HG02973 (cell line): Measurements from ENCODE around the gene GBP1.
A peak's percentile ranks its signal among the peaks of the same experiment; 100 is the strongest.
"Not testable (repeated sequence)": the region's sequence is repeated elsewhere in the genome, so short reads cannot be mapped to it uniquely, and the experiment has no call there.

Source experiments
- ATAC-seq: cut with Tn5 transposase; IDR thresholded peaks from one replicate; pipeline ENCODE4 v1.9.1; 2021; ENCODE audit warnings: moderate library complexity; ENCODE audit not compliant: unreplicated experiment

Gene GBP1

GRCh38 chr1:89060091-89060490 lies 4.9 kb downstream of the GBP1 start:
- no peak for ATAC-seq

DNA sequence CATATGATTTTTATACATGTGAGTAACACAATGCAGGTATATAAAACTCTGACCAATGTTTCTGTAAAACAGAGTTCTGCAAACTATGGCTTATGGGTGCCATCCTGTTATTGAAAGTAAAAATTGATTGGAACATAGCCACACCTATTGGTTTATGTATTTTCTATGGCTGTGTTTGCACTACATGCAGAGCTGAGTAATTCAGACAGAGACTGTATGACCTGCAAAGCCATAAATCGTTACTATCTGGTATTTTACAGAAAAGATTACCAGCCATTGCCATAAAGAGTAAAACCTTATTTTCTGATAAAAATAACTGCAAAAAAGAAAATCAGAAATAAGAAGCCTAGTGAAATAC lies 13.1 kb downstream of the GBP1 start:
- ATAC-seq = no peak

GRCh38 chr1:89051300-89051954 lies 13.6 kb downstream of the GBP1 start:
- ATAC-seq = no peak

GRCh38 chr1:89050649-89051033 lies 14.4 kb downstream of the GBP1 start:
- ATAC-seq = no peak

GRCh38 chr1:89049901-89050648 lies 14.9 kb downstream of the GBP1 start:
- ATAC-seq = not testable (repeated sequence)

- ATAC-seq = not testable (repeated sequence)
These were observed 15.8 kb downstream of the GBP1 start for GRCh38 chr1:89049187-89049586.

GRCh38 chr1:89047734-89048133 lies 17.3 kb downstream of the GBP1 start:
- no peak for ATAC-seq

DNA sequence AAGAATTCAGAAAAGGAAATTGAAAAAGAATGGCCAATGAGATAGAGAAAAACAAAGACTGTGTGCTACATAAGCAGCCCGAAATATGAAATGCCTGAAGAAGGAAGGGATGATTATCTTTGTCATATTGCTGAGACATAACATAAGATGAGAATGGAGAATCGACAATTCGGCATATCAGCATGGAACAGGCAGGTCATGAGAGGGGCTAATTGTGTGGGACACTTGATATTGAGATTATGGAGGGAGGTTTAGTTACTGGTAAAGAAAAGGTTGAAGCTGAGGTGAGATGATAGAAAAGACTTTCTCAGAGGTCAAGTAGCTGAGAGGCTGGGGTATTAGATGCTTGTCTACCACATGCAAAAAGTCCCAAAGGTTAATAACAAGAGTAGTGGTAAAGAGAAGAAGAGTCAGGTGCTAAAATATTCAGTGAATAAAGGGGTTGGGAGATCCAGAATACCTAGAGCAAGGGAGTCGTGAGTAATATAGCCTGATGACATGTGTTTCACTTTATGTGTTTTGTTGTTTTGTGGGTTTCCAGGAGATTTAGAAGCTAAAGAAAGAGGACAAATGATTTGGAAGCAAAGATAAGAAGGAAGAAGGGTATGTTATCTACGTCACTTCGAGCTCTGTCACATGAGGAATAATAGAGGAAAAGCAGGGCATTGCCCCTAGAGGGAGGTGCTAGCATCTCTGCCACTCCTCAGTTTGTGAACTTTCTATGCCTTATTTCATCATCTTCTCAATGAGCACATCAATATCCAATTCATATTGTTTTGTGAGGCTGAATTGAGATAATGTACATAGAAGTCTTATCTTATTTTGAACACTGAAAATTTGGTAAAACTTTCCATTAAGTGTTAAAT lies 18.5 kb downstream of the GBP1 start:
- ATAC-seq = peak; percentile 52

DNA sequence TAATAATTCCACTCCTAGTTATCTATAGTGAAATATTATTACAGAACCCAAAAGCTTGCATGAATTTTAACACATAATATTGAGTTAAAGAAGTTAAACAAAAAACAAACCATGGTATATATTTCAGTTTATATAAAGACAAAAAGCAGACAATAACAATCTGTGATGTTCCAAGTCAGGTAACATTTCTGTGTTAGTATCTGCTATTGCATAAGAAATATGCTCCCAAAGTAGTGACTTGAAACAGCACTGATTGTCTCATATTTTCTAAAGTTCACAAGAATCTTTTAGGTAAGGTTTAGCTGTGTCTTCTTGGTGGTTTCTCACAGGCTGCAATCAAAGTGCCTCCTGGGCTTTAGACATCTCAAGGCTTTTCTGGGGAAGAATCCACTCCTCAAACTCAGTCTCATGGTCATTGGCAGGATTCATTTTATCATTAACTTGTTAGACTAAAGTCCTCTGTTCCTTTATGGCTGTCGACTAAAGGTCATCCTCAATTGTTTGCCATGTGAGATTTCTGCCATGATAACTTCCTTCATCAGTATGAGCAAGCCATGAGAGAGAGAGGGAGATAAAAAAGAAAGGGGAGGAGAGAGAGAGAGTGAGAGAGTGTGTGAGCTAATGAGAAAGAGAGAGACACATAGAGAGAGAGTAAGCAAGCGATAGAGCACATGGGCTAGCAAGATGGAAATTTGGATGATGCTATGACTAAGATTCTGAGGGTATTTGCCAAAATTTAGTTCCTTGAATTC lies 19.9 kb downstream of the GBP1 start:
- ATAC-seq = no peak

GRCh38 chr1:89043940-89044339 lies 21.1 kb downstream of the GBP1 start:
- ATAC-seq = no peak

- no peak for ATAC-seq
These were observed 22.5 kb downstream of the GBP1 start for GRCh38 chr1:89042491-89042890.

- no peak for ATAC-seq
These were observed 23.3 kb downstream of the GBP1 start for GRCh38 chr1:89041721-89042120.

DNA sequence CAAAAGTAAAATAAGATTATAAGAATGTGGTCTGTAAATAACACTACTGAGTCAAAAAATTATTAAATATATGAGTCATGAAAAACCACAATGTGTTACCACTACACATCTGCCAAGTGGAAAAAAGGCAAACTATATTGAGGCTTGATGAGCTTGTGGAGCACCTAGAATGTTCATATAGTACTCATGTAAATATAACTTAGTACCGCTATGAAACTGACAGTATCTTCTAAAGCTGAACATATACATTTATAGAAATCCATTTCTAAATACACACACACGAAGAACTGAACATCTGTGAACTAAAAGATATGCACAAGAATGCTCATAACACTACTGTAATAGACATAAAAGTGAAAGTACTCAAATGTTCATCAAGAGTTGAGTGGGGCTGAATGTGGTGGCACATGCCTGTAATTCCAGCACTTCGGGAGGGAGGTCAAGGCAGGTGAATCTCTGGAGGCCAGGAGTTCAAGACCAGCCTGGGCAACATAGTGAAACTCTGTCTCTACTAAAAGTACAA lies 23.8 kb downstream of the GBP1 start:
- peak; percentile 93 for ATAC-seq

GRCh38 chr1:89040315-89040626 lies 24.7 kb downstream of the GBP1 start:
- ATAC-seq = no peak

GRCh38 chr1:89037186-89037585 lies 27.8 kb downstream of the GBP1 start:
- ATAC-seq = no peak

GRCh38 chr1:89035080-89035479 lies 29.9 kb downstream of the GBP1 start:
- no peak for ATAC-seq

DNA sequence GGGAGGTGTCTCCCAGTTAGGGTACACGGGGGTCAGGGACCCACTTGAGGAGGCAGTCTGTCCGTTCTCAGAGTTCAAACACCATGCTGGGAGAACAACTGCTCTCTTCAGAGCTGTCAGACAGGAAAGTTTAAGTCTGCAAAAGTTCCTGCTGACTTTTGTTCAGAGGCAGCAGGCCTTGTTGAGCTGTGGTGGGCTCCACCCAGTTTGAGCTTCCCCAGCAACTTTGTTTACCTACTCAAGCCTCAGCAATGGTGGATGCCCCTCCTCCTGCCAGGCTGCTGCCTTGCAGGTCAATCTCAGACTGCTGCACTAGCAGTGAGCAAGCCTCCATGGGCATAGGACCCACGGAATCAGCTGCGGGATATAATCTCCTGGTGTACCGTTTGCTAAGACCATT lies 31.0 kb downstream of the GBP1 start:
- not testable (repeated sequence) for ATAC-seq

GRCh38 chr1:89029051-89029450 lies 36.0 kb downstream of the GBP1 start:
- ATAC-seq = not testable (repeated sequence)

DNA sequence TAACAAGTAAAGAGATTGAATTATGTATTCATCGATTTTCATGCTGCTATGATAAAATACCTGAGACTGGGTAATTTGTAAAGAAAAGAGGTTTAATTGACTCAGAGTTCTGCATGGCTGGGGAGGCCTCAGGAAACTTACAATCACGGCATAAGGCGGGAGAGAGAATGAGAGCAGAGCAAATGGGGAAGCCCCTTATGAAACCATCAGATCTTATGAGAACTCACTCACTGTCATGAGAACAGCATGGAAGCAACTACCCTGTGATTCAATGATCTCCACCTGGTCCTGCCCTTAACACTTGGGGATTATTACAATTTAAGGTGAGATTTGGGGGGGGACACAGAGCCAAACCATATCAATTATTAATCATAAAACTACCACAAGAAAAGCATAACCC lies 39.1 kb downstream of the GBP1 start:
- no peak for ATAC-seq

- peak; percentile 18 for ATAC-seq
These were observed 42.0 kb downstream of the GBP1 start for GRCh38 chr1:89023026-89023425.
